ENCODE results near the gene LCA5L.
A peak's percentile ranks its signal among the peaks of the same experiment; 100 is the strongest.
"Not testable (repeated sequence)": the region's sequence is repeated elsewhere in the genome, so short reads cannot be mapped to it uniquely, and the experiment has no call there.

The LCA5L gene

DNA sequence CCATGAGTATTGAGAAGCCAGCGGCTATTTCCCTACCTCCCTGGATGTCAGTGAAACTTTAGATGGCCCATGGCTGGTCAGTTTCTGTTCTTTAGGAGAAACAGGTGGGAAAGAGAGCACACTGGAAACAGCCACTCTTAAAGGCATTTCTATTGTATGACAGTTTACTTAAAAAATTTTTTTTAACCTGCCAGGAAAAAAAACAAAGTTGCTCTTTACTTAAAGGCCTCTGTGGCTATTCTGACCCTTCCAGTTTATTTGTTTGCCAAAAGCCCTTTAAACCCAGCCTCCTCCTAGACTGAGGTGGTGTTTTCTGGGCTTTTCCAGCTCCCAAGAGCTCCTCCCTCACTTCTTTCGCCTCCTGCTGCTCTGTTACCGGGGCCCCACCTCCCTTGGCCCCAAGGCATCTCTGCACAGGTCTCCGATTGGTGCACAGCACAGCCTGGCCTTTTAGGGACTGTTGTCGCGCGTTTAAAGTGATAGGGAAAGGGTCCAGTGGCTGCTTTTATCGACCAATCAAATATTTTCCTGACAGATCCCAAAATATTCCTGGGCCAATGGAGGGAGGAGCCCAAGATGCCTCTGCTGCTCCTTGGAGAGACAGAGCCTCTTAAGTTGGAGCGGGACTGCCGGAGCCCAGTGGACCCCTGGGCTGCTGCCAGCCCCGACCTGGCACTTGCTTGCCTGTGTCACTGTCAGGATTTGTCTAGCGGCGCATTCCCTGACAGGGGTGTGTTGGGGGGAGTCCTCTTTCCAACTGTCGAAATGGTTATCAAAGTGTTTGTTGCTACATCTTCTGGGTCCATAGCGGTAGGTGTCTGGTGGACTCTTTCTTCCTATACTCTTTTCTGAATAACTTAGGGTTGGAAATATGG is 6.0 kb upstream of the LCA5L start, which contains the start of gene SH3BGR:
Gene SH3BGR (plus strand): TSS at position 639 of the 875 bp plus-strand sequence. CDS start 127 bp downstream, at position 766.
- DNase-seq, result no peak

GRCh38 chr21:39447264-39447663 is 1.7 kb upstream of the LCA5L start:
- DNase-seq, result no peak

GRCh38 chr21:39444421-39445180 is 977 bp downstream of the LCA5L start:
- DNase-seq, result no peak

- DNase-seq, result peak; percentile 59
Measured at GRCh38 chr21:39441502-39442475, 3.8 kb downstream of the LCA5L start.

GRCh38 chr21:39439232-39439631 is 6.3 kb downstream of the LCA5L start:
- no peak for DNase-seq

DNA sequence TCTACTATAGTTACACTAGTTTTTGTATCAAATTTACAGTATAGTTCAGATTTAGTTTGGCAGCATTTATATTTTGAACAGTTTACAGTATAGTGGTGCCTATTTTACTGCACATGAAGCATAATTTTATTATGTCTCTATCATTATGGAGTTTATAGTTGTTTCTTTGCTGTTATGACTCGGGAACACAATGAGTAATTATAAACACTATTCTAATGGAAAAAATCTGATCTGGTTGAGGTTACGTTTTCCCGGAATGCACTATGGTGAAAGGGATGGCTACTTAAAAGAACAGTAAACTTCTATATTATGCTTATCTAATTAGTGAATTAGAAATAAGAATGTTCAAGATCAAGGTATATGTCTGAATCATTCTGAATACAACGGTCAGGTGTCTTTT is 10.6 kb downstream of the LCA5L start:
- DNase-seq, result no peak

DNA sequence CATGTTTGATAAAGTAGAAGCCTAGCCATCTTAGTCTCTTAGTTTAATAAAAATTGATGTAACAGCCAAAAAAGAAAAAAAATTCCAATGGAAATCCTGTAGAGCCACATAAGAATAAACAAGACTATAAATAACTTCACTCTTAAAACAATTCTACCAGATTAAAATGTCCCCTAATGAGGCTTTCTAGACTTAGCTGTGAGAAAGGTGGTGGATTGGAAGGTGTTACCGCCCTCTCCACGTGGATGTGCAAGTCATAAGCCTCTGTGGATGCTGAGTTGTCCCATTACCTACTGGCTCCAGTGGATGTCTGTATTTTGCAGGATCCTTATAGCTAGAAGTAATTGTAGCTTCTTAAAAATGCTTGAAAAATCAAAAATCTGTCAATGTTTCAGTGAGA is 14.6 kb downstream of the LCA5L start:
- no peak for DNase-seq

- DNase-seq, result no peak
Measured at GRCh38 chr21:39430457-39430856, 15.1 kb downstream of the LCA5L start.

GRCh38 chr21:39430016-39430415 is 15.6 kb downstream of the LCA5L start:
- no peak for DNase-seq

DNA sequence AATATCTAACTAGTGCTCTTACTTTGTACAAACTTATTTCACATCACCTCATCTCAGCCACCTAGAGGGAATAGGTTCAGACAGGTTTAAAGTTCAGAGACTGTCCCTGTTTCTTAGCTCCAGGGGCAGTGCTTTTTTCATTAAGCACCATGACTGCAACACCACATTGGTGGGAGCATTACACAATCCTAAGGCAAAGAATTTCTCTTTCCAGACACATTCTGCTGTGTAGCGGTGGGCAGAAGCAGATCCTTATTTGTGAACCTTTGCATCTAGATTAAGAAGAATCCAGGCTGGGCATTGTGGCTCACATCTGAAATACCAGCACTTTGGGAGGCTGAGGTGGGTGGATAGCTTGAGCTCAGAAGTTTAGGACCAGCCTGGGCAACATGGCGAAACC is 16.1 kb downstream of the LCA5L start:
- DNase-seq, result no peak

GRCh38 chr21:39422527-39423241 is 22.9 kb downstream of the LCA5L start:
- no peak for DNase-seq

- not testable (repeated sequence) for DNase-seq
Measured at GRCh38 chr21:39419204-39419603, 26.4 kb downstream of the LCA5L start.

DNA sequence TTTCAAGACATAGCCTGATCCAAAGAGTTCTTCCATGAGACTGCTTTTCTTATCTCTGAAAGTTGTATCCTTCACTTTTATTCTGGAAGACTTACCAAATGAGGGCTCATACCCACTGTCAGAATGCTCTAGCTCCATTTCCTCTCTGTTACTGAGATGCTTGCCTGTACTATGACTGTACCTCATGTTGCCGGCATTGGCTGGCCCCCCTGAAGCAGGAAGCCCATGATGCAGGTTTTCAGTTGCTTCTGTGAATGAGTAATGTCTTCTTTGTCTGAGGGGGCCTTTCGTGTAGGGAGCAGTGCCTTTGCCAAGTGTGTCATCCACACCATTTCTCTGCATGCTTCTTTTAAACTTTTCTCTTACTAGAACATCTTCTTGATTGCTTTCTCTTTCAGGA is 39.5 kb downstream of the LCA5L start:
- no peak for DNase-seq

DNA sequence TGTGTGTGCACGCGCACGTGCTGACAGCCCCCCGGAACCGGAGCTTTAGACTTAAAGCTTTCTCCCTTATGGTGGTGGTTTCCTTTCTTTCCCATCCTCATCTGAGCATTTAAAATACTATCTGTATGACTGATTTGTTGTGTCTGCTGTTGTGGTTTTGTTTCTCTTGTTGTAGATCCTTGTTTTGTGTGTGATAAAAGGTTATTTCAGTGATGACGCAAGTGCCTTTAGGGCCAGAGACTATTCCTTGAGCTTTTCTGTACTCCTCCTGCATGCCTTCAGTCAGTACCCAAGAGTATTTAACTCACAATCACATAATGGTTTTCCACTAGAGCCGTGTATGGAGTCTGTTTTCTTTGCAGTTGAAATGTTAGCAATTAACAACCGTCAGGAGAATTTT is 45.4 kb downstream of the LCA5L start:
- DNase-seq, result no peak

DNA sequence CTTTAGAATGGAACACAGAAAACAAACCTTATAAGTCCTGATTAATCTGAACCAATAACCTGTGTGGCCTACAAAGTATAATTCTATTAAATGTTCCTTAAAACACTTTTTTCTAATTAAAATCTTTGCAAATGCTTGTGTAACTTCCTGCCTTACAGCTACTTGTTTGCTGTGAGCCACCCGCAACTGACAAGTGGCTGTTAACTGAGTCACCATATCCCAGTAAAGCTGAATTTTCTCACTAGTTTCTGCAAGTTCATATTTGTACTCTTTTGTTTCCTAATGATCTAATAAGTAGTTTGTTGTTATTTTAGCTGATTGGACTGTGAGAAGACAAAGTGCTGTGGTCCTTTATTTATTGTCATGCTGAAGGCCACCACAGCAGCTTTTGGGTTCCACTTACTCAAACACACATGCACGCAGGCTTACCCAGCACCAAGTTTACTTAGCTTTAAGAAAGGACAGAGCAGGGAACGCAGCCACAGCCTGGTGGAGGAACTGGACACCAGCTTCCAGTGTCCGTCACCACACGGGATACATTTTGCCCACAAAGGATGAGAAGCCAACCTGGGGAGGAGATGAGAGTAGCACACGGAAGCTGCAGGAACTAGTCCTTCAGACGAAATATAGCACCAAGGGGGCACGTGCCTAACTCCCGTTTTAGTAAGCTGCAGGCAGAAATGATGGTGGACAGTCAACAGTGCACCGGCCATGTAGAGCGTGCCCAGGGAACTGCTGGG is 47.8 kb downstream of the LCA5L start:
- no peak for DNase-seq

DNA sequence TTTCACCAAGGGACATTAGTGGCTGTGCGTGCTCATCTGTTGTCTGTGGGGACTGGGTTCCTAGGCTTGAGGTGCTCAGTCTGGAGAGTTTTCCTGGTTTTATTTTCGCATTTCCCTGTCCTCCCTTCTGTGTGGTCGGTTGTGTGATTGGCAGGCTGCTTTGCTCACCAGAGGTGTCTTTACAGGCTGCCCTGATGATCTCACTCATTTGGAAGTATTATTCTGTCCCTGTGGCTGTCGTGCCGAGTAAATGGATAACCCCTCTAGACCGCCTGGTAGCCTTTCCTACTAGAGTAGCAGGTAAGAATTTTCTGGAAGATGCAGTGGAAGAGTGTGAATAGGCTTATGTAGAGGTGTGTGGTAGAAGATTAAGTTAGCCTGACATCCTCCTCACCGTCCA is 52.6 kb downstream of the LCA5L start:
- no peak for DNase-seq

DNA sequence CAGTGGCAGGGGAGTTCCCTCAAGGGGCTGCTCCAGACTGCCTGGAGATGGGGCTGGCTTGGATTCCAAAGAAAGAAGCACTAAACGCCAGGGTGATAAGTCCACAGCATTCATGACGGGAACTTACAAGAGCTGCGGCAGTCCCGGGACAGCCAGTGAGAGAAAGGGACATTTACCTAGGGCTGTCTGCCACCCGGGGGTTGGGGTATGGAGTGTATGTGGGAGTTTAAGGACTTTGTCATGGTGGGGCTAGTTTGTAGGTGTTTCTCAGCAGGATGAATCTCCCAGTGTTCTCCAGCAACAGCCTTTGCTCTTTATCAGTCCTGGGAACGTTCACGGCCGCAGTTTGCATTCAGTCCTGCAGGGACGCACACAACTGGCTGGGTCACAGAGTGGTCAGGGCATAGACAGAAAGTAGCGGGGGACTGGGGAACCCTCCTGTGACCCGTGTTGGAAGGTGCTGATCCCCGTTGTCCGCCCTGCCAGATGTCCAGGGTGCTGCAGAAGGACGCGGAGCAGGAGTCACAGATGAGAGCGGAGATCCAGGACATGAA is 55.3 kb downstream of the LCA5L start:
- no peak for DNase-seq

GRCh38 chr21:39388811-39389155 is 56.8 kb downstream of the LCA5L start:
- DNase-seq, result no peak

- peak; percentile 91 for DNase-seq
Measured at GRCh38 chr21:39388038-39388810, 57.4 kb downstream of the LCA5L start.

DNA sequence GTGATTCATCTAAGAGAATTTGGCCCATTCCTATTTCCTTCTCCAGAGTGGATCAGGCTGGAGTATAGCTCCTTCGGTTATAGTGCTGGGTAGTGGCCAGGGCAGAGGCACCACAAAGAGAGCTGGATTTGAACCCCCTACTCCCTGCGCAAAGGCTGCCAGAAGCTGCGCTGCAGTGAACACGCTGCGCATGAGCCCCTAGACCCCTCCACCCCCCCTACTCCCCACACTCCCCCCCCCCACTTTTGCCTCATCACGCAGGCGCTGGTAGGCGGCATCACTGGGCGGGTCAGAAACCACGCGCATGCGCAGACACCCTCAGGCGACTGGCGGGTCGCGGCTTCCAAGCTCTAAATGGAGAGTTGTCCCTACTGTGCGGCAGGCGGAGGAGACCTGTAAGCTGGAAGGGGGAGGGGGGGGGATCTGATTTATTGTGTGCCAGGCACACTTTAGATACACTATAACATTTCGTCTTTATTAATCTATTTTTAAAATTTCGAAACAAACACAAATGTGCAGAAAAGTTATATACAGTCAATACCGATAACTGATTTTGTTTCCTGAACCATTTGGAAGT is 58.0 kb downstream of the LCA5L start:
- peak; percentile 95 for DNase-seq

All from activated CD4-positive, alpha-beta T cell treated with anti-CD3 and anti-CD28 coated beads, Interleukin-2, amount 50 U/mL, for 16 hours (primary cell).